Caco-2 (cell line): Measurements from ENCODE around the gene TMCO5A. TPM values are rescaled to one million over a fixed set of nuclear protein-coding genes. Genes with fewer than 3 reads are reported as not detected.

Experiments used
- BruUV-seq: library from RNA; stranded (reverse); fragments of 400-500 nt; replicated peaks from 2 replicates; lab custom pipeline; 2021; lab: Mats Ljungman, UMichigan
- CTCF ChIA-PET: fragments of 300-600 bp; sonication (Branson Sonifier 250); formaldehyde crosslinking; loops from one replicate; lab custom pipeline; 2022; ENCODE audit warnings: antibody characterized with exemption; lab: Charles Lee
- POLR2A ChIA-PET: fragments of 300-600 bp; sonication (Branson Sonifier 250); formaldehyde crosslinking; loops from one replicate; lab custom pipeline; 2022; ENCODE audit warnings: antibody characterized with exemption; lab: Charles Lee
- DNase-seq, 2 experiments: peaks; one replicate each; pipeline versions ENCODE4 v3.0.0 to v3.0.0-alpha.2; 2020 to 2022
- H3K27me3 ChIP-seq: replicated peaks from 2 replicates; pipeline ENCODE4 v1.6.0; 2011; ENCODE audit warnings: low read length; ENCODE audit not compliant: control insufficient read depth, insufficient read depth
- H3K36me3 ChIP-seq: 2 replicates; pipeline ENCODE4 v1.5.1; 2011; ENCODE audit warnings: low read length; ENCODE audit not compliant: control insufficient read depth, insufficient read depth
- H3K4me1 ChIP-seq: fragments of 250-450 bp; sonication (Bioruptor Pico); 2 replicates; pipeline ENCODE4 v1.5.1; 2020; ENCODE audit warnings: mild to moderate bottlenecking
- H3K4me3 ChIP-seq: 2 replicates; pipeline ENCODE4 v1.5.1; 2011; ENCODE audit warnings: low read depth, mild to moderate bottlenecking, control low read depth, low read length
- H3K9me3 ChIP-seq: fragments of 250-450 bp; sonication (Bioruptor Pico); 2 replicates; pipeline ENCODE4 v1.5.1; 2020; ENCODE audit warnings: mild to moderate bottlenecking, moderate library complexity
- H3K27ac Mint-ChIP-seq: one replicate; pipeline ENCODE4 v1.8.0; 2022; ENCODE audit warnings: mixed read lengths; ENCODE audit not compliant: unreplicated experiment
- H3K27me3 Mint-ChIP-seq: one replicate; pipeline ENCODE4 v1.8.0; 2022; ENCODE audit warnings: mixed read lengths; ENCODE audit not compliant: insufficient read depth, unreplicated experiment
- H3K36me3 Mint-ChIP-seq: one replicate; pipeline ENCODE4 v1.8.0; 2022; ENCODE audit warnings: mild to moderate bottlenecking, mixed read lengths; ENCODE audit not compliant: insufficient read depth, unreplicated experiment
- H3K4me1 Mint-ChIP-seq: one replicate; pipeline ENCODE4 v1.8.0; 2022; ENCODE audit warnings: low read depth, mixed read lengths; ENCODE audit not compliant: unreplicated experiment
- H3K4me3 Mint-ChIP-seq: one replicate; pipeline ENCODE4 v1.8.0; 2022; ENCODE audit warnings: mild to moderate bottlenecking, moderate library complexity, mixed read lengths; ENCODE audit not compliant: unreplicated experiment
- H3K9me3 Mint-ChIP-seq: one replicate; pipeline ENCODE4 v1.8.0; 2022; ENCODE audit warnings: mixed read lengths; ENCODE audit not compliant: unreplicated experiment
- CTCF ChIP-seq, 2 experiments: fragments of 200-600 bp in 1 of 2; IDR thresholded peaks; 1 replicate in 1 of 2; 2 replicates in 1 of 2; pipeline versions ENCODE4 v1.5.1 to v1.8.0; 2011 to 2022; ENCODE audit warnings: antibody characterized with exemption in 1 of 2, control low read depth in 1 of 2, inconsistent platforms in 1 of 2, low read depth in 1 of 2, low read length in 1 of 2, mild to moderate bottlenecking in 1 of 2, moderate library complexity in 1 of 2; ENCODE audit not compliant: insufficient read depth in 1 of 2, severe bottlenecking in 1 of 2, unreplicated experiment in 1 of 2
- intact Hi-C: fragments of 100-400 bp; cut with micrococcal nuclease; formaldehyde crosslinking; loops from one replicate; pipeline ENCODE4 v1.10.0; 2022; ENCODE audit not compliant: unreplicated experiment
- total RNA-seq: library from RNA; stranded (reverse); gene quantifications from 2 replicates; pipeline ENCODE4 v1.2.3, GENCODE V29; 2022

TMCO5A gene
- total RNA-seq, 1 experiment from 2014 or later = not detected

GRCh38 chr15:37900326-37901221 lies 33.9 kb upstream of the TMCO5A start:
- H3K9me3 Mint-ChIP-seq = no peaks in the 10 kb centered on the region
- Histone ChIP-seq H3K36me3 (no peaks in the 10 kb centered on the region), H3K4me3 (no peak overlapping the region), H3K9me3 (no peaks in the 10 kb centered on the region), H3K27me3 (no peaks in the 10 kb centered on the region), H3K4me1 (peaks cover 19% of the 10 kb centered on the region)
- no peak overlapping the region for H3K27ac Mint-ChIP-seq
- no peak for TF ChIP-seq CTCF (IDR thresholded peaks at IDR 0.05; ENCODE audit: insufficient read depth in 1 of 2, low read depth in 1 of 2, low read length in 1 of 2, severe bottlenecking in 1 of 2, unreplicated experiment in 1 of 2)
- H3K4me3 Mint-ChIP-seq = peak overlapping the region; percentile 5
- no TSS peak for BruUV-seq
- H3K27me3 Mint-ChIP-seq = peaks cover 2% of the 10 kb centered on the region
- ChIA-PET POLR2A (no interaction called here), CTCF (interaction anchor here (1.9 kb wide), 1 partner anchor 9 kb away, joined by 5 read pairs; no protein-coding TSS in a partner anchor)
- H3K36me3 Mint-ChIP-seq = no peaks in the 10 kb centered on the region
- DNase-seq = peak in 1 of 2 experiments; percentile 7
- peaks cover 13% of the 10 kb centered on the region for H3K4me1 Mint-ChIP-seq
- intact Hi-C loops = no loop called here

- intact Hi-C loops = no loop called here
- no peak overlapping the region for H3K4me3 ChIP-seq
- H3K27me3 ChIP-seq = no peaks in the 10 kb centered on the region
- Mint-ChIP-seq H3K36me3 (no peaks in the 10 kb centered on the region), H3K4me3 (no peak overlapping the region), H3K9me3 (no peaks in the 10 kb centered on the region), H3K4me1 (peaks cover 13% of the 10 kb centered on the region), H3K27me3 (no peaks in the 10 kb centered on the region), H3K27ac (no peak overlapping the region)
- DNase-seq = no peak
- H3K9me3 ChIP-seq = no peaks in the 10 kb centered on the region
- no TSS peak for BruUV-seq
- CTCF ChIA-PET = interaction anchor here (1.9 kb wide), 1 partner anchor 11 kb away, joined by 5 read pairs; no protein-coding TSS in a partner anchor
- H3K4me1 ChIP-seq = peaks cover 19% of the 10 kb centered on the region
- POLR2A ChIA-PET = no interaction called here
- H3K36me3 ChIP-seq = no peaks in the 10 kb centered on the region
- TF ChIP-seq CTCF (IDR thresholded peaks at IDR 0.05; ENCODE audit: insufficient read depth in 1 of 2, low read depth in 1 of 2, low read length in 1 of 2, severe bottlenecking in 1 of 2, unreplicated experiment in 1 of 2) = no peak
These were observed 32.3 kb upstream of the TMCO5A start for GRCh38 chr15:37902126-37902525.

GRCh38 chr15:37903919-37904625 lies 30.4 kb upstream of the TMCO5A start:
- CTCF ChIA-PET = no interaction called here
- intact Hi-C loops = no loop called here
- Histone ChIP-seq H3K27me3 (no peaks in the 10 kb centered on the region), H3K4me1 (peaks cover 19% of the 10 kb centered on the region), H3K9me3 (no peaks in the 10 kb centered on the region), H3K4me3 (no peak overlapping the region), H3K36me3 (no peaks in the 10 kb centered on the region)
- no TSS peak for BruUV-seq
- H3K27me3 Mint-ChIP-seq = no peaks in the 10 kb centered on the region
- no peak overlapping the region for H3K27ac Mint-ChIP-seq
- H3K36me3 Mint-ChIP-seq = no peaks in the 10 kb centered on the region
- TF ChIP-seq CTCF (IDR thresholded peaks at IDR 0.05; ENCODE audit: insufficient read depth in 1 of 2, low read depth in 1 of 2, low read length in 1 of 2, severe bottlenecking in 1 of 2, unreplicated experiment in 1 of 2) = no peak
- H3K4me1 Mint-ChIP-seq = peaks cover 13% of the 10 kb centered on the region
- DNase-seq = no peak
- H3K9me3 Mint-ChIP-seq = no peaks in the 10 kb centered on the region
- POLR2A ChIA-PET = no interaction called here
- H3K4me3 Mint-ChIP-seq = no peak overlapping the region
